ENCODE measurements around the gene APBB3.

The APBB3 gene

DNA sequence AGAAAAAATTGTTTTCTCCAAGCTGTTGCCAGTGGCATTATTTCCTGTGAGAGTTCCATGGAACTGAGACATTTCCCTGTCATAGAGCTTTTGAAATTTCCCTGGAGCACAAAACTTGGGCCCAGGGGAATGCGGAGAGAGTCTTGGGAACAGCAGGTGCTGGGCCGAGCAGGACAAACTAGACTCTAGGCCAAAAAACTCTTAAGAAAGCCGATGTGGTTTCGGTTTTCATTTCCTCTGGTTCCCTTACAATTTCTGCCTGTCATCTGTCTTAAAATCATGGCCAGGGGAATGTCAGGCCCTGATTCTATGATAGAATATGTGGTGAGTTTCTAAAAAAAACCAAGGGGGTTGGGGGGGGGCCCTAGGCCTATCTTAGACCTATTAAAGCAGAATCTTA is 4.8 kb upstream of the APBB3 start:
- no peak for ATAC-seq (ENCODE audit: insufficient read depth, low read depth)

DNA sequence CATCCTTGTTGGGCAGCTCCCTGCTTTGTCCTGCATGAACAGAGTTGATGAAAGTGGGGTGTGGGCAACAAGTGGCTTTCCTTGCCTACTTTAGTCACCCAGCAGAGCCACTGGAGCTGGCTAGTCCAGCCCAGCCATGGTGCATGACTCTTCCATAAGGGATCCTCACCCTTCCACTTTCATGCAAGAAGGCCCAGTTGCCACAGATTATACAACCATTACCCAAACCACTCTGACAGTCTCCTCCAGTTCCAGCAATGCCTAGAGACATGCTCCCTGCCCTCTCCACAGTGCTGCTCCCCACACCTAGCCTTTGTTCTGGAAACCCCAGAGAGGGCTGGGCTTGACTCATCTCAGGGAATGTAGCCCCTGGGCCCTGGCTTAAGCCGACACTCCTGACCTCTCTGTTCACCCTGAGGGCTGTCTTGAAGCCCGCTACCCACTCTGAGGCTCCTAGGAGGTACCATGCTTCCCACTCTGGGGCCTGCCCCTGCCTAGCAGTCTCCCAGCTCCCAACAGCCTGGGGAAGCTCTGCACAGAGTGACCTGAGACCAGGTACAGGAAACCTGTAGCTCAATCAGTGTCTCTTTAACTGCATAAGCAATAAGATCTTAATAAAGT is 4.2 kb upstream of the APBB3 start:
- DNase-seq, result no peak
- Histone ChIP-seq H3K4me2 (ENCODE audit: insufficient read depth, low read length) (no peak overlapping the region), H4K20me1 (ENCODE audit: insufficient read depth, low read length) (0 out of 2 replicates have a peak, but pooled peaks cover 5% of the 10 kb centered on the region), H3K36me3 (ENCODE audit: insufficient read depth, low read length) (peaks cover 35% of the 10 kb centered on the region), H3K4me3 (ENCODE audit: low read depth in 1 of 2, low read length in 2 of 2) (no peak overlapping the region), H3K79me2 (ENCODE audit: insufficient read depth, low read length) (peaks cover 35% of the 10 kb centered on the region), H3K27ac (ENCODE audit: low read length) (no peak overlapping the region), H3K9ac (ENCODE audit: low read depth, low read length) (no peak overlapping the region), H2AFZ (ENCODE audit: low read depth, low read length) (no peak overlapping the region), H3K9me3 (ENCODE audit: insufficient read depth, low read length, severe bottlenecking) (no peaks in the 10 kb centered on the region), H3K4me1 (ENCODE audit: insufficient read depth, low read length) (peaks cover 27% of the 10 kb centered on the region), H3K27me3 (ENCODE audit: insufficient read depth, low read length, poor library complexity) (no peaks in the 10 kb centered on the region)
- no peak for TF ChIP-seq EZH2 (IDR thresholded peaks at IDR 0.05; ENCODE audit: borderline replicate concordance, low read depth, low read length, severe bottlenecking)
- no peak for TF ChIP-seq CTCF (IDR thresholded peaks at IDR 0.05; ENCODE audit: borderline replicate concordance, extremely low read depth, low read length, poor library complexity, severe bottlenecking)
- no peak for ATAC-seq (ENCODE audit: insufficient read depth, low read depth)

More for the DNA sequence above, 4.8 kb upstream of the APBB3 start:
- Histone ChIP-seq H3K4me3 (ENCODE audit: low read depth in 1 of 2, low read length in 2 of 2) (no peak overlapping the region), H3K36me3 (ENCODE audit: insufficient read depth, low read length) (peaks cover 35% of the 10 kb centered on the region), H3K4me1 (ENCODE audit: insufficient read depth, low read length) (peaks cover 21% of the 10 kb centered on the region), H3K79me2 (ENCODE audit: insufficient read depth, low read length) (peaks cover 29% of the 10 kb centered on the region), H3K9me3 (ENCODE audit: insufficient read depth, low read length, severe bottlenecking) (no peaks in the 10 kb centered on the region), H2AFZ (ENCODE audit: low read depth, low read length) (no peak overlapping the region), H3K9ac (ENCODE audit: low read depth, low read length) (no peak overlapping the region), H3K4me2 (ENCODE audit: insufficient read depth, low read length) (no peak overlapping the region), H4K20me1 (ENCODE audit: insufficient read depth, low read length) (0 out of 2 replicates have a peak, but pooled peaks cover 5% of the 10 kb centered on the region), H3K27ac (ENCODE audit: low read length) (no peak overlapping the region), H3K27me3 (ENCODE audit: insufficient read depth, low read length, poor library complexity) (no peaks in the 10 kb centered on the region)
- TF ChIP-seq EZH2 (IDR thresholded peaks at IDR 0.05; ENCODE audit: borderline replicate concordance, low read depth, low read length, severe bottlenecking), result no peak
- no peak for TF ChIP-seq CTCF (IDR thresholded peaks at IDR 0.05; ENCODE audit: borderline replicate concordance, extremely low read depth, low read length, poor library complexity, severe bottlenecking)
- DNase-seq, result no peak

- ATAC-seq (ENCODE audit: insufficient read depth, low read depth), result no peak
- DNase-seq, result no peak
- Histone ChIP-seq H3K27ac (ENCODE audit: low read length) (no peak overlapping the region), H3K4me2 (ENCODE audit: insufficient read depth, low read length) (no peak overlapping the region), H3K4me3 (ENCODE audit: low read depth in 1 of 2, low read length in 2 of 2) (no peak overlapping the region), H3K9ac (ENCODE audit: low read depth, low read length) (no peak overlapping the region), H3K9me3 (ENCODE audit: insufficient read depth, low read length, severe bottlenecking) (no peaks in the 10 kb centered on the region), H2AFZ (ENCODE audit: low read depth, low read length) (no peak overlapping the region), H4K20me1 (ENCODE audit: insufficient read depth, low read length) (0 out of 2 replicates have a peak, but pooled peaks cover 5% of the 10 kb centered on the region), H3K36me3 (ENCODE audit: insufficient read depth, low read length) (peaks cover 35% of the 10 kb centered on the region), H3K27me3 (ENCODE audit: insufficient read depth, low read length, poor library complexity) (no peaks in the 10 kb centered on the region), H3K4me1 (ENCODE audit: insufficient read depth, low read length) (peaks cover 33% of the 10 kb centered on the region), H3K79me2 (ENCODE audit: insufficient read depth, low read length) (peaks cover 39% of the 10 kb centered on the region)
- TF ChIP-seq CTCF (IDR thresholded peaks at IDR 0.05; ENCODE audit: borderline replicate concordance, extremely low read depth, low read length, poor library complexity, severe bottlenecking) (no peak), EZH2 (IDR thresholded peaks at IDR 0.05; ENCODE audit: borderline replicate concordance, low read depth, low read length, severe bottlenecking) (no peak)
Measured at GRCh38 chr5:140567871-140568270, 3.5 kb upstream of the APBB3 start.
